ENCODE data around the gene ROR1.
"Not testable (repeated sequence)": the region's sequence is repeated elsewhere in the genome, so short reads cannot be mapped to it uniquely, and the experiment has no call there.

Gene ROR1

DNA sequence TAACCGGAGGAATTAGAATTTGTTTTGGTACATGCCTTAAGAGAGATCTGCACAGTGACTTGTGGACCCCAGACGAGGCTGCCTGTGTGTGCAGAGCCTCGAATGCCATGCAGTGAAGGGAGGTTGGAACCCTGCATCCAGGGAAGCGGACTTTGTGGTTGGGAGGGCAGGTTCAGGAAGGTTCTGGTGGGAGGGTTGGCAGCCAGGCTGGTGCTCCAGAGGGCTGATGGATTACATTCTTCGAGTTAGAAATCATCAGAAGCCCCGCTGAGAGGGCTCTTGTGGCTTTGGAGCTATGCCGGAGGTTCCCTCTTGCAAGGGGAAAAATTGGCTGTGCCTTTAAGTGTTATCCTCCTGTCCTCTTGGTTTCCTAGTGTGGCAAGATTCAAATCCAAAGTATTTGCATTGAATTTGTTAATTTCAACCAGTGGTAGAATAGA, 21.1 kb downstream of the ROR1 start:
- DNase-seq = no peak

- no peak for DNase-seq
Observed at GRCh38 chr1:63795455-63795854, 21.6 kb downstream of the ROR1 start.

- no peak for DNase-seq
Observed at GRCh38 chr1:63797056-63797726, 23.4 kb downstream of the ROR1 start.

DNA sequence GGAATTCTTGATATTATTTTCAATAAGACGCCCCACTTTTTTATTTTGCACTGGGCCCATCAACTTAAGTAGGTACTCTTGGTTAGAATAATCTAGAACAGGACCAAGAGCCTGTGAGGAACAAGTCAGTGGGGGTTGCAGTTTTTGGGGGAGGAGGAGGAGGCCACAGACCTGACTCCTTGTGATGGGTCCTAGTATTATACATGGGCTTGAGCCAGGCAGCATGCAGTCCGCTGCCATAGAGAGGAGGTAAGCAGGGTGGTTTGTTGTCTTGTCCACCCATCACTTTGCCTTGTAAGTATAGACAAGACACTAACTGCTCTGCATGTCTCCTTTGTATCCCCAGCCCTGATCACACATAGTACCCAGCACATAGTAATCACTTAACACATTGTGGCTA, 24.5 kb downstream of the ROR1 start:
- no peak for DNase-seq

DNA sequence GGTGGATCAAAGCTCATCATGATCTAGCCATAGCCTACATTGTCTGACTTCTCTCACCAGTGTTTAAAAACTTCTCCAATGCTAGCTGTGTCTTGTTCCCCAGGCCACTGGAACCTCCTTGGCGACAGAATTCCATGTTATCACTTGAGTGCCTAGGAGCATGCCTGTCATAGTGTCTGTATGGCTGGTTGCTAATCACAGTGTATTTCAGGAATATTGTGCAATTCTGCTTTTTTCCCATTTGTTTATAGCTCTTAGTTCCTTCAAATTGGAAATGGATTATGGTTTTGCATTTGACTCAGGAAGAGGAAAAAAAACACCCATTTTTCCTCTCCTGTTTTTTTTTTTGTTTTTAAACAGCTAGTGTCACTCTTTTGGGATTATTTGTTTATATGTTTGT, 25.5 kb downstream of the ROR1 start:
- DNase-seq = no peak

DNA sequence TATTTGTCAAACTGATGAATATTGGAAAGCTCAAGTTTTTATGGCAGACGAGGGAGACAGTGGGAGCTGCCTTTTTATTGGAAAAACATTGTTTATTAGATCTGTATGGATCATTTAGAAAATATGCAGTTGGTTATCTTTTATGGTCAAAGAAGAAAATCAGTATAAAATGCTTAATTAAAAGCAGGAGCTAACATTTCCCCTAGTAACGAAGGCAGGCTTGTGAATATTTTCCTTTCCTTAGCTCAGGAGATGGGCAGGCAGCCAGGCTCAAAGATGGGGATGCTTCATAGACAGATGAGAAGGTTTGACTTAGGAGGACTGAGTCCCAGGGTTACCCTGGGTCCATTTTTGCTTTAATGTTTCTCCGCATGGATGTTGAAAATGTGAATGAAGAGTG, 26.0 kb downstream of the ROR1 start:
- DNase-seq = no peak

- no peak for DNase-seq
Observed at GRCh38 chr1:63802109-63802508, 28.3 kb downstream of the ROR1 start.

DNA sequence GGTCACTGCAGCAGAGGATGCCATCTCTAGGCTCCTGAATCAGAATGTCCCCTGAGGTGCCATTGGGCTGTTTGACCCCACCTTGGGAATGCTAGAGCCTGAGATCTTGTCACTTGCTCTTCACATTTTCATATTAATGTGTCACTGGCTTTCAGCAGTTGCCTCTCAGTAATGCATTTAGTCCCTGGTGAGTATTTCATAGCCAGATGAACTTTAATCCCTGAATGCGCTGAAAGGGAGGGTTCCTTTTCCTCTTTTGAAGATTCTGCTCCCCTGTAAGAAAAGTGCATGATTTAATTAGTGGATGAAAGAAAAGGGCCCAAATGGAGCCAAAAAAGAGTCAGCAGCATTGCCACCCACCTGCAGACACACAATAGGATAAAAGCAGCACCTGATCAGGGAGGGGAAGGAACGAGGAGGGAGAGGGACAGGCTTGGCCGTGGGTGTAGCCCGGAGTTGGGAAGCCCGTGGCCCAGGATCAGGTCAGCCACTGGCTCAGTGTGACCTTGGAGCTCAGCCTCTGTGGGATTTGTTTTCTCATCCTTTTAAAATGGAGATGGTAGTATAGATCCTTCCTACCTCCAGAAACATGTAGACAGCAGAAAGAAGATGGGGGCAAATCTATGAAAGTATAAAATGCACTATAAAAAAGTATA, 31.1 kb downstream of the ROR1 start:
- DNase-seq = no peak

DNA sequence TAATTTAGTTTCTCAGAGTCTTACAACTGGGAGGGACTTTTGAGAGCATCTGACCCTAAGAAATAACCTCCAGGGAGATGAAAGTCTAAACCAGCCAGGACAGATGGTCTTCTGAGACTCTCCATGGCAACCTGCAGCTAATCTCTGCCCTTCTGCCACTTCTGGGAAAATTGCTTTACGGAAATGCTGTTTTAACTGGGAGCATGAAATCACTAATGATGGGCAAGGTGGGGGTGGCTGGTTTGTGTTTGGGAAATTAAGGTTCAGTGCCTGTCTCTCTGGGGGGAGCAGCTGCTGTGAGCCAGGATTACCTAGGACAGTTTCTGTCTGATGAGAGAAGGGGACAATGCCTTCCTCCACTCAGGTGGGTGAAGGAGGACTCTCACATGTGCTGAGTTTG, 33.2 kb downstream of the ROR1 start:
- DNase-seq = no peak

GRCh38 chr1:63810936-63811469, 37.2 kb downstream of the ROR1 start:
- no peak for DNase-seq

DNA sequence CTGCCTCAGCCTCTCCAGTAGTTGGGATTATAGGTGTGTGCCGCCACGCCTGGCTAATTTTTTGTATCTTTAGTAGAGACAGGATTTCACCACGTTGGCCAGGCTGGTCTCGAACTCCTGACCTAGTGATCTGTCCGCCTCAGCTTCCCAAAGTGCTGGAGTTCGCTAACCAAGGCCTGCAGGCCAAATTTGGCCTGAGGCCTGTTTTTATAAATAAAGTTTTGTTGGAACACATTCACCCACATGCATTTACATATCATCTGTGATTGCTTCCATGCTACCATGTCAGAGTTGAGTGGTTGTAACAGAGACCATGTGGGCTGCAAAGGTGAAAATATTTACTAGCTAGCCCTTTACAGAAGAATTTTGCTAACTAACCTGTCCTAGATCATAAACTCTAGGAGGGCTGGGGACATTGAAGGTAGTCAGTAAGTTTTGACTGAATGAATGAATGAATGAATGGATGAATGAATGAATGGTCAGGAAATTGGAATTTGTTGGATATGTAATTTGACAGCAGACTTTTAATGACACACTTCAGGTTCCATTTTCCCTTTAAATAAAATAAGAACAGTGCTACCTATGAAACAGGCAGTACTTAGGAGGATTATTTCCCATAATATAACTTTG, 38.4 kb downstream of the ROR1 start:
- DNase-seq = no peak

DNA sequence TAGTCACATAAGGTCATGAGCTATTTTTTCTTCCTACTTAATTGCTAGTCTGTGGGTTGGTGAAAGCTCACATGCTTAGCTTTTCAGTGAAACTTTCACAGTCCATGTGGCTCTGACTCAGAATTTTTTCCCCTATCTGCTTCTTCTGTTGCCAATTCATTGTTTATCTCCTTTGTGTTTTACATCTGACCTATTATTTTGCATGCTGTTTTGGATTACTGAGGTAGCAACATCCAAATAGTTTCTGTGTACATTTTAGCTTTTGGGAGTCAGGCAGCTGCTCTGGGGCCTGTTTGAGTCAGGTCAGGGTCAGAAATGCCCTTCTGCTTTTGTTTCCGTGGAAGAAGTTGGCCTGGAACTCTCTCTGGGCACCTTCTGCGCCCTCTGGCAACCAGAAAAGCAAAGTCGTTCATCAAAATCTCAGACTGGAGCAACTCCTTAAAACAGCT, 40.0 kb downstream of the ROR1 start:
- peak; percentile 19 for DNase-seq

DNA sequence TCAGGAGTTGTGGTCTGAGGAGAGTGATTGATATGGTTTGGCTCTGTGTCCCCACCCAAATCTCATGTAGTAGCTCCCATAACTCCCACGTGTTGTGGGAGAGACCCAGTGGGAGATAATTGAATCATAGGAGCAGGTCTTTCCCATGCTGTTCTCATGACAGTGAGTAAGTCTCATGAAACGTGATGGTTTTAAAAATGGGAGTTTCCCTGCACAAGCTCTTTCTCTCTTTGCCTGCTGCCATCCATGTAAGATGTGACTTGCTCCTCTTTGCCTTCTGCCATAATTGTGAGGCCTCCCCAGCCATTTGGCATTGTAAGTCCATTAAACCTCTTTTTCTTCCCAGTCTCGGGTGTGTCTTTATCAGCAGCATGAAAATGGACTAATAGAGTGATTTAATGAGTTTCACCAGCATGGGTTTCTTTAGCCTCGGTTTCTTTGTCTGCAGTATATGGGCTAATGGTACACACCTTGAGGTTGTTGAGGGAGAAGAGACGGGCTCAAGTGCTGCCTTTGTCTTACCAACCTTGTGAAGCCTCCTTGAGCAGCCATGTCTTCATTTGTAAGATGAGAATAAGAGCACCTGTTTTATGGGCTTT, 42.5 kb downstream of the ROR1 start:
- DNase-seq = not testable (repeated sequence)

GRCh38 chr1:63817152-63817667, 43.4 kb downstream of the ROR1 start:
- no peak for DNase-seq

- DNase-seq = no peak
Observed at GRCh38 chr1:63817700-63818099, 43.9 kb downstream of the ROR1 start.

DNA sequence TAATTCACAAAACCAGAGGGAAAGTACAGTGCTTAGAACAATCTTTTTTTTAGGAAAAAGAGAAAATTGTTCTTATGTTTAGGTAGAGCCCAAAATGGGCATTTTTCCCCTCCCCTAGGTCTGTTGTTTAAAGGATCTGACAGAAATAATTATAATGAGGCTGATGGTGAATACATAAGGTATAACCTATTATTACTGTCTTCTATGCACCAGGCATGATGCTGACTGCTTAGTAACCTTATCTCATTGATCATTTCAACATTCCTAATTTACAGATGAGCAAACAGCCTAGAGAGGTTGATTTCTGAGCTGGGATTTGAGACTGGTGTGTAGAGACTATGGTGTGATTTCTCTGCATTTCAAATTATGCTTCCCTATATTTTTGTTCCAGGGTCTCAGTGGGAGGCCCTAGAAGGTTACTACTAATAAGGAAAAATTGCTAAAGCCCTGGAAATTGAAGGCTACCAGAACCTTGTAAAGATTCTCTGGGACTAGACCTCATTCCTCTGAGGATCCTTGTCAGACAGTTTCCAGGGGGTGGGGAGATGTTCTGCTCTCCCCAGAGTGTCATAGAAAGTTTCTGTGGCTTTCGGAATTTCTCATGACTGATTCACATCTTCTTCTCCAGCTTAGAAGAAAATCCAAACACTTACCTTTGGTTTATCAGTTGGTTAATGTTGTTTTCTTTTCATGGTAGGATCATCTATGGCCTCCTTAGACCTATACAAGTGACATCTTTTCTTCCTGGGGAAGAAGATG, 44.9 kb downstream of the ROR1 start:
- DNase-seq = no peak

- no peak for DNase-seq
Observed at GRCh38 chr1:63819795-63820194, 46.0 kb downstream of the ROR1 start.

- DNase-seq = peak; percentile 62
Observed at GRCh38 chr1:63821091-63822005, 47.5 kb downstream of the ROR1 start.

GRCh38 chr1:63822540-63822939, 48.7 kb downstream of the ROR1 start:
- DNase-seq = no peak

DNA sequence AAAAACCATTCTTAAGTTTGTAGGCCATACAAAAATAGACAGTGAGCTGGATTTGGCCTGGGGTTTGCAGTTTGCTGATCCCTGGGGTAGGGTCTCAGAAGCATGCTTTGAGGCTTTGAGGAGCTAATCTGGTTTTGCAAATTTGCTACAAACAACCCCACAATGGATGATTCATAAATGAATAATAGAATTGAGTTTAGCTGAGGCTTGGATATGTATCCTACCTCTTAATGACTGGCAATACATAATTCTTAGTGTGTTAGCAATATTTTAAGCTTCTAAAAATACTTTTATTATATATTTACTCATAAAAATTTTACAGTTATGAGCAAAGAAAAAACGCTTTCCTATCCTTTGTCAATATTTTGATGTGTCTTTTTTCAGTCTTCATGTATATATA, 50.6 kb downstream of the ROR1 start:
- DNase-seq = no peak

- no peak for DNase-seq
Observed at GRCh38 chr1:63825111-63825510, 51.3 kb downstream of the ROR1 start.

Data from RPMI8226 (cell line).